Activated CD4-positive, alpha-beta T cell treated with anti-CD3 and anti-CD28 coated beads, Interleukin-10, Interleukin-2, amounts not matched to agents 100 ng/mL and 50 ng/mL, durations not matched to agents 16 hours and 8 hours (primary cell): ENCODE results near the gene STXBP4.

Source experiments
- DNase-seq: peaks from one replicate; pipeline ENCODE4 v3.0.0-alpha.2; 2020

Gene STXBP4

DNA sequence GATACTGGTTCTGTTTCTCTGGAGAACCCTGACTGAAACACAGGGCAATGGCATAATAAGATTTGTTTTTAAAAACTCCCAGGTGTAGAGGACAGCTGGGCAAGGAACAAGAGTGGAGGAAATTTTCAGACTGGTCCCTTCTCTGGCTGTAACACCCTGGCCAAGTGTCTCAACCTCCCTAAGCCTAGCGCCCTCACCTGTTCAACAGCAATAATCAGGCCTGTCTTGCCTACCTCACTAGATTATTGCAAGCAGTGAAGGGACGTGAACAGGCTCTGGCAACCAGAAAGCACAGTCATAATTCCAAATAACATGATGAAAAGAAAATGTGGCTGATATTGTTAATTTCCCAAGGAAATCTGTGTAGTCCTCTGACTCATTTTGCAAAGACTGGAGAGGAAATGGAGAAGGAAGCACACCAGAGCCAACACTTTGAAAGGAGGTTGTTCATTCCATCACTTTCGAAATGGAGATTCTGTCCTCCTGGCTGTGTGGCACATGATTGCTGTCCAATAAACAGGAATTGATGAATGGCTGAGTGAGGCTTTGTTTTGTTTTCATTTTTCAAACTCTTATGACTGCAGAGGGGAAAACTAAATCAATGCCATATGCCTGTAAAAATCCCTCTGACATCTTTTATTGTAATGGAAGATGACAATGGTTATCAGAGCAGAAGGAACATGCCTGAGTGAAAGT is 208.7 kb downstream of the STXBP4 start:
- no peak for DNase-seq

DNA sequence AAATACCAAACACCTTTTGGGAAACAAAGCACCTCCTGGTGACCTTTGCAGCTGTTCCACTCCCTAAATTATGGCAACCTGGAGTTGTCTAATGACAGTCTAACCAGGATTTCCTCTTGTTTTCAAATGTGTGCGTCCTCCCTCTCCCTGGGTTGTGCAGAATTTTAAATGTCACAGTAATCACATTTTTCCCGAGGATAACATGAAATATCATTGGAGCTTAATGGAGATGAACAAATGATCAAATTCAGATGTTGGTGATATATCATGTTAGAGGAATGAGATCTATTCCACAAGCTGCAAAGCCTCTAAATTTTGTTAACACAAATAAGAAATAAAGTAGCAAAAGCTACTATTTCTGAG is 209.3 kb downstream of the STXBP4 start:
- no peak for DNase-seq

DNA sequence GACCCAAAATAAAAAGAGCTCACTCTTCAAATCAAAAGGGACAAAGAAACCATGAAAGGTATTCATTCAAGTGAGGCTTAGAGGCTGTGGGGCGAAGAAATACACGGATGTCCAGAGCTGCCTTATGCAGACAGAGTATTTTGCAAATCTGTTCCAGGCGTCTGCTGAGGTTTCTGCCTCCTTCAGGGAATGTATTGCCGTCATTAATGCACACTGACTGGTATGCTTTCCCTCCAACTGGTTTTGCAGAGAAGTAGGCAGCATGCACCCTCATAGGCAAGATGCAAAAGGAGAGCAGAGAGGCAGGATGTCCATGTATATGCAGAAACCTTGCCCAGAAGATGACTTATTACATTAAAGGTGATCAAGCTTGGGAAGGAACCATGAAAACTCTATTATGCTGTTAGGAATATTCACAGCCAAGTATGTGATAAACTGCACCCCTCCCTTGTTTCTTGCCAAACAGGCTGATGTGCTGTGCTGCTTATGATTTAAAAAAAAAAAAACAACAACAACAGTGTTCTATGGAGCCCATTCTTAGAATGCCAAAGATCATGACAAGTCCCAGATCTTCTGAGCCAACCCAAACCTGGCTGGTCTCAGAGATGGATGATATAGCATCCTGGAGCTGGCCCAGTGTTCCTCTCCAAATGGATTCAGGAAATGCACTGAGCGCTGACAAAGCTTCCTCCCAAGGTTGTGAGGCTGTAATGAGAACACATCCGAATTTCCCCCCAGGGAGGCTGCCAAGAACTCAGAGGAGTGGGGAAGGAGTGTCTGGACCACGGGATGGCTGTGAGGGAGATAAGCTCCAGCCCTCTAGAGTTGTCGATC is 218.6 kb downstream of the STXBP4 start:
- no peak for DNase-seq

DNA sequence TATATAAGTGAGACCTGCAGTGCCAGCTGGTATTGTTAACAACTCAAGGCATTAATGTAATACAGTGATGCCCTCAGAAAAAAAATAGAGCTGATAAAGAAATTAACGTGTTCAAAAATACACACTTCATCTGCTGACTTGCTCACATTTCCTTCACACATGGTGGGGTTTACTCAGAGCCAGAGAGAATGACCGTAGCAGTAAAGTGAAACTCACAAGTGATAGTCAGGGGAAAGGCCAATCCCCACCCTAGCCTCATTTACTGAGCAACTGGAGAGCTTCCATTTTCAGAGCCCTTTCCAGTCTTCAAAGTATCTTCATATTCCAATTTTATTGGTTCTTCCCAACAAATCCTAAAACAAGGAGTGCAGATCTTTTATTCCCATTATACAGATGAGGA is 222.2 kb downstream of the STXBP4 start:
- no peak for DNase-seq

DNA sequence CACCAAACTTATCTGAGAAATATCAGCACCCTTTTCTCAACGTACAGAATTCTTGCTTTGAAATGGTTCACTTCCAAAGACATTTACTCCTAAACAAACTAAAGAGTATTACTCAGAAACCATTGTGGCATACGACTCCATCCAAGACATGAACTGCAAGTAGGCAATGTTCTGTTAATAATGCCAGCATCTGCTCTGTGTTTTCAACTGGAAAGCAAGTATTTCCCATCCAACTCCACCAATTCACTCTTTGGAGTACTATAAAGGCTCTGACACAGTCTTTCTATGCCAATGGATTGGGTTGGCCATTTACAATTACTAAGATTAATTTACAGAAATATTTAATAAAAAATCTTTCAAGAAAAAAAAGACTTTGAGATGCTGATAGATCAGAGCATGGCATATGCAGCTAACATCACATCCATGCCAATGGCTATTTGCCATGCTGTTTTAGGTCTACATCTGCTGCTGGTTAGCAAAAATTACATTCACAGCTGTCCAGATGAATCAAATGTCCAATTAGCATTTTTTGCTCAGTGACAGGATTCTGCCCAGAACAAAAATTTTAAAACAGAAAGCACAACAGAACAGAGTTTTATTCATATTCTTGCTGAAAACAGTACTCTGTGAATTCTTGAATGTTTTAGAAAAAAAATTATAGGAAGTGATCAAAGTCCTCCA is 230.3 kb downstream of the STXBP4 start:
- DNase-seq = no peak

DNA sequence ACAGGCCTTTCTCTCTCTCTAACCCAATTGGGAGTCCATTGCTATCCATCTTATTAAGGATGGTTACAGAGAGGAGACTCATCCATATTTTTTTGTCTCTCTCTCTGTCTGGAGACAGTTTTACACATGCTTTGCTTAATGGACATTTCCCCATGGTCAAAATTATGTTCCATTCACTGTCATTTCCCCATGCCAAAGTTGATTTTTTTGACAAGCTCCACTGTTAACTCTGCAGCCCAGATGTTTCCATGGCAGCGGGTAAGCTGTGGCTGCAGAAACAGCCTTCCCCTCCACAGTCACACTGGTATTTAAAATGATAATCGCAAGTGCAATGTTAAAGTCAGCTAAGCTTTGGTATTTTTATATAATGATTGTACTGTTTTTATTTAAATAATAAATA is 232.3 kb downstream of the STXBP4 start:
- no peak for DNase-seq

DNA sequence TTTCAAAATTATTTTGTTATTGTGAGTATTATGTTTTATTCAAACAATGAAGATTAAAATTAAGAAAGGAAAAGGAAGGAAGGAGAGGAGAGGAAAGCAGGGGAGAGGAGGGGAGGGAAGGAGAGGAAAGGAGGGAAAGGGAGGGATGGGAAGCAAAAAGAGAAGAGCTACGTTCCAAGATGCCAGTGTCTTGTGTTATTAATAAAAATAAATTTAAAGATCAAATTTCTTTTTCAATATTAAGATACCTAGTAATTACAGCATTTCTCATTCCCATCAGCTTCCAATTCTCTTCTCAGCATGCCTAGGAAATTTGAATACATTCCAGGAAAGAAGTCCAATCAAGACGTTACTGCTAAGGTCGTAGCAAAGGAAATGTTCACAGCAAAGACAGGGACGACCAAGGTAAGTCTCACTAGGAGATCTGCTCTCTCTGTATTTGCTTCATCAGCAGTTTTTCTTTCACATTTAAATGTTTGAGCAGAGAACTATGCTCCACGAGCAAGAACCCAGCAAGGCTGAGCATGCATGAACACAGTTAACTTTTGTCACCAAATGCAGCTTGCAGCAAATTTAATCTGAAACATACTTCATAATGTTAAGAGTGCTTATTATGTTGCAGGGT is 232.9 kb downstream of the STXBP4 start:
- DNase-seq = no peak

DNA sequence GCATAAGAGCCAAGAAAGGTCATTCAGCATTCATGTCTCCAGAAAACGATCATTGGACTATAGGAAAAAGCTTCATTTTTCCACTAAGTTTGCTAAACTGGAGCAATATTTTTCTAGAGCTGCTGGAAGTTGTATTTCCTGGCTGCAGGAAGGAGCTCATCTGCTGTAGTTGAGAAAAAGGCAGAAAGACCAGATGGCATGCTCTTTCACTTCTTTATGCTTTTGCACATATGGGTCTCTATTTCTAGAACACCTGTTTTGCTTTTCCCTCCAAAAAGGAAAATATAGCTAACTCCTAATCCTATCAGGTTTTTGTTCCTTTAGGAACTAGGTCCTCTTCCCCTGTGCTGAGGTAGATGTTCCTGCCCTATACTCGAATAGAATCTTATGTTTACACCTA is 234.3 kb downstream of the STXBP4 start:
- DNase-seq = no peak

DNA sequence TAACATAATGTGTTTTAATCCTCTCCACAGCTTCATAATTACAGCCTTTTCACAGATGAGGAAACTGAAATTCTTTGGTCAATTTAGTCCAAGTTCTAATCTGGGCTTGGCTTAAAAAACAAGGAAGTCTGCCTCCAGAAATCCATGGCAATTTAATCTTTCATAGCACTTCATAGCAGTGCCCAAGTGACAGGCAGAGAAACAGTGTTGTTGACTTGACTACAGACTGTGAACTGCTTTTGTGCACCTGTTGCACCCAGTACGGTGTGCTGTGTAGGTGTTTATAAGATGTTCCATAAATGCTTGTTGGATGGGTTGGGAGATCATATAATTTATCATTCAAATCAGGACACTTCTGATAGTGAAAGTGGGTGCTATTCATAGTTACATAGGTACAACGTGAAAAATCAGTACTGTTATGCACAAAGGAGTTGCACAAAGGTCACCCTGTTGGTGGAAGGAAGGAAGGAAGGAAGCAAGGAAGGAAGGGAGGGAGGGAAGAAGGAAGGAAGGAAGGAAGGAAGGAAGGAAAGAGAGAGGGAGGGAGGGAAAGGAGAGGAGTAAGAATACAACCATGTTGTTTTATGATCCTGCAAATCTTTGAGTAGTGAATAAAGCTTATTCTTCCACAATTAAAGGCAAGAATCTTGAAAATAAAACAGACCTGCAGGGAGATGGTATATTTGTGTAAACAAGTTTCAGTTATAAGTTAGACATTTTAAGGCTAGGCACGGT is 239.7 kb downstream of the STXBP4 start:
- DNase-seq = no peak

DNA sequence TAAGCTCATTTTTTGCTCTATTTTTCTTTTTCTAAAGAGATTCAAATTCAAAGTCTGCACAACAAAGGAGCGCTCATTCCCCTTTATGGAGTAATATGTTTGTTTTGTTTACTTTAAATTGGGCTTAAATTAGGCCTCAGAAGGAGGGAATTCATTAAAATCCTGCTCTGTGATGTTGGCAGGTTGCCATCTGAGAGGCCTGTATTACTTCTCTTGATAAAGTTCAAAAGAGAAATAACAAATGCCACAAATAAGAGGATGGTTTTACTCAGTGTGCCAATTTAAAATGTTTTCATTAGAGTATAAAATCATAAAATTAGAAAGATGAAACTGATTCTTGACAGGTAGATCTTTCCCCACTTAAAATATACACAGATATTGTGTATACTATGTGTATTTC is 241.7 kb downstream of the STXBP4 start:
- DNase-seq = no peak

DNA sequence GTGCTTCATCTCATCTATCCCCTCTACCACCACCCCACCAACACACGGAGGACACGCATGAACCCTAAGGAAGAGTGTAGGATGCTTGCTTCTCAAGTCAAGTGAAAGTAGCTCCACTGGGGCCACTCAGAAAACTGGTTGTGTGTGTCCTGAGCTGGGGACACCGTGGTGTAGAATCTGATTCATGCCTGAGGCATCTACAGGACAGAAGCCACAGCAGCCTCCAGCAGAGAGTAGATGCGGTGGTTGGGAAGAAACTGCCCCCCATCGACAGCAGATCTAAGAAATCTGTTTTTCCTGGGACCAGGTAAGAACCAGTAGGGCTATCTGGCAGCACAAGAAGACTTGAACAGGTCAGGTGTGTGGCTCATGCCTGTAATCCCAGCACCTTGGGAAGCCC is 244.3 kb downstream of the STXBP4 start:
- no peak for DNase-seq

DNA sequence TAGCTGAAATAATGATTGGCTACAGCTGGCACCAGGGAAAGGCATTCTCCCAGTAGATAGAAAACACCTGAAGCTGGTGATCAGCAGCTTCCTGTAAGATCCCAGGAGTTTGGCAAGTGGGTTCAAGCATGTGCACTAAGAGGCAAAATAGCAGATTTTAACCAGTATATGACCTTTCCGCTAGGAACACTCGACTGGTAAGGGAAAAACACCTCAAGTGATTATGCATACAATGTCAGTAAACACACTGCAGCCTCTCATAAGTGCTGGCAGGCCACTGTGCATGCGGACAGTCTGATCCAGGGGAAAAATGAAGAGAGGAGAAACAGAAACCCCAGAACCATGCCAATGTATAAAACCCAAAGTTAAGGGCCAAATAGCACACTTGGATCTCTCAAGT is 247.1 kb downstream of the STXBP4 start:
- DNase-seq = no peak

DNA sequence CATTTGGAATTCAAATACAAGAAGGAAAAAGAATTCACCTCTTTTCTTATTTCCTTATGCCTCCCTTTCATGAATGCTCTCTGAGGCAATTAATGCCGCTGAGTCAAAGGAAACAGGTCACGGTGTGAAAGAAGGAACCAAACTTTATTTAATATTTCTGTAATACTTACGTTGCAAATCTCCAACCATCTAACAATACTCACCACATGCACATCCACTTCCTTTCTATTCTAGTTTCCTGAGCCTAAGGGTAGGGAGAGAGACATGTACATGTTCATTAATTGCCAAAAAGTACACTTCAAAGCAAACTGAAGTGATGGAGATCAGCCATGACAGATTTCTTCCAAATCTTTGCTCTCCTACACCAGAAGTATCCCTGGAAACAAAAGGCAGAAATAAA is 248.3 kb downstream of the STXBP4 start:
- DNase-seq = no peak

DNA sequence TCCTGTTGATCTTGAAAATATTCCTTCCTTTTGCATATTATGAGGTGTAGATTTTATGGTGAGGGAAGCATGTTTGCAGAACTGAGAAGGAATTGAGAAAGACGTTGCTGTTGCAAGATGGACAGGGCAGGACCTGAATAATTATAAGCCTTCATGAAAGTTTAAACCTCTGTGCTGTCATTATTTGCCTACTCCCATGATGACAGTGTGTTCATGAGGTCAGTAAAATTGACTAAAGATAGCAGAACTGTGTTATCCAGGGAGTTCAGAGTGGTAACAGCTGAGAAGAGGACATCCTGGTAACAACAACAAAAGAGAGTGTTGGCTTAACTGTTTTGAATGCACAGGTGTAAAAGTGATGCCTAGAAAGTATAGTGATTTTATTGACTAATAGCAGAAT is 250.9 kb downstream of the STXBP4 start:
- no peak for DNase-seq

DNA sequence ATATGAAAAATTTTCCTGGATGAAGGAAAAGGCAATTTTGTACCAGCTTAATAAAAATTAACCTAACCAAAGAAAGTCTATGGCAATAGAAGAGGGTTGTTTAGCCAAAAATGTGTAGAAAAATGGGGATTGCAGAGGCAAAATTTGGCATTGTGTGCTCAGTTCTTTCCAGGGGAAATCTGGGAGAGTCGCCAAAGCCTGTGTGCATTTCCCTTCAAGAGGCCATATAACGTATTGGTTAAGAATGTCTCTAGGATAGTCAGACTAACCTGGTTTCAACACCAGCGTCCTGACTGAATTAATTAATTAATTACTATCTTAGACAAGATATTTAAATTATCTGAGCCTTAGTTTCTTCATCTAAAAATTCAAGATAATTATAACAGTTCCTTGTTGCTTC is 251.4 kb downstream of the STXBP4 start:
- no peak for DNase-seq
